Measurements from ENCODE around the gene CCR9. TPM values are rescaled to one million over a fixed set of nuclear protein-coding genes. Genes with fewer than 3 reads are reported as not detected.

The CCR9 gene
- total RNA-seq, 2 donors from 2014 or later = 0.13 TPM; not detected in 1

- Histone ChIP-seq H3K36me3 (no peaks in the 10 kb centered on the region), H3K9me3 (no peaks in the 10 kb centered on the region), H3K4me3 (no peak overlapping the region), H3K4me1 (no peaks in the 10 kb centered on the region), H3K27me3 (no peaks in the 10 kb centered on the region), H3K9ac (ENCODE audit: low read depth in 2 of 2, low read length in 2 of 2) (peak overlapping the region in 1 of 2 donors; percentile 13), H3K27ac (no peak overlapping the region)
- DNase-seq = no peak
- intact Hi-C loops (cut with DNase I) = no loop called here
- no peak for TF ChIP-seq CTCF (IDR thresholded peaks at IDR 0.05)
These were observed 29.3 kb downstream of the CCR9 start for GRCh38 chr3:45915518-45916231.

GRCh38 chr3:45917146-45917898 is 31.0 kb downstream of the CCR9 start:
- no peak for DNase-seq
- Histone ChIP-seq H3K27me3 (no peaks in the 10 kb centered on the region), H3K27ac (no peak overlapping the region), H3K4me3 (no peak overlapping the region), H3K4me1 (no peaks in the 10 kb centered on the region), H3K9ac (ENCODE audit: low read depth in 2 of 2, low read length in 2 of 2) (no peak overlapping the region), H3K9me3 (no peaks in the 10 kb centered on the region), H3K36me3 (no peaks in the 10 kb centered on the region)
- no peak for TF ChIP-seq CTCF (IDR thresholded peaks at IDR 0.05)
- intact Hi-C loops (cut with DNase I) = no loop called here

GRCh38 chr3:45921158-45922038 is 35.1 kb downstream of the CCR9 start:
- Histone ChIP-seq H3K36me3 (no peaks in the 10 kb centered on the region), H3K27me3 (no peaks in the 10 kb centered on the region), H3K27ac (no peak overlapping the region), H3K4me3 (no peak overlapping the region), H3K4me1 (no peaks in the 10 kb centered on the region), H3K9me3 (no peaks in the 10 kb centered on the region), H3K9ac (ENCODE audit: low read depth in 2 of 2, low read length in 2 of 2) (no peak overlapping the region)
- TF ChIP-seq CTCF (IDR thresholded peaks at IDR 0.05) = no peak
- no peak for DNase-seq
- intact Hi-C loops (cut with DNase I) = no loop called here

- no peaks in the 10 kb centered on the region for H3K27me3 ChIP-seq
- no peaks in the 10 kb centered on the region for H3K36me3 ChIP-seq
- no peak for TF ChIP-seq CTCF (IDR thresholded peaks at IDR 0.05)
- H3K4me3 ChIP-seq = no peak overlapping the region
- intact Hi-C loops (cut with DNase I) = no loop called here
- H3K9me3 ChIP-seq = no peaks in the 10 kb centered on the region
- DNase-seq = no peak
- no peaks in the 10 kb centered on the region for H3K4me1 ChIP-seq
- H3K9ac ChIP-seq (ENCODE audit: low read depth in 2 of 2, low read length in 2 of 2) = no peak overlapping the region
- H3K27ac ChIP-seq = no peak overlapping the region
These were observed 35.6 kb downstream of the CCR9 start for GRCh38 chr3:45922039-45922326.

- DNase-seq = no peak
- Histone ChIP-seq H3K36me3 (no peaks in the 10 kb centered on the region), H3K4me1 (no peaks in the 10 kb centered on the region), H3K9ac (ENCODE audit: low read depth in 2 of 2, low read length in 2 of 2) (no peak overlapping the region), H3K9me3 (no peaks in the 10 kb centered on the region), H3K4me3 (no peak overlapping the region), H3K27me3 (no peaks in the 10 kb centered on the region), H3K27ac (no peak overlapping the region)
- intact Hi-C loops (cut with DNase I) = no loop called here
- no peak for TF ChIP-seq CTCF (IDR thresholded peaks at IDR 0.05)
These were observed 36.7 kb downstream of the CCR9 start for GRCh38 chr3:45922950-45923590.

Data from colonic mucosa (tissue), 4 donors.